ENCODE results near the gene GPR83. TPM values are rescaled to one million over a fixed set of nuclear protein-coding genes. Genes with fewer than 3 reads are reported as not detected.
"Not testable (repeated sequence)": the region's sequence is repeated elsewhere in the genome, so short reads cannot be mapped to it uniquely, and the experiment has no call there.

The GPR83 gene
- total RNA-seq, 1 experiment from 2014 or later, result 0.02 TPM

GRCh38 chr11:94376841-94377240 lies 24.4 kb downstream of the GPR83 start:
- DNase-seq (ENCODE audit: extremely low read depth, low read depth), result no peak

GRCh38 chr11:94370576-94370975 lies 30.6 kb downstream of the GPR83 start:
- DNase-seq (ENCODE audit: extremely low read depth, low read depth), result not testable (repeated sequence)

- not testable (repeated sequence) for DNase-seq (ENCODE audit: extremely low read depth, low read depth)
Observed at GRCh38 chr11:94350850-94351563, 50.2 kb downstream of the GPR83 start.

GRCh38 chr11:94346311-94346710 lies 54.9 kb downstream of the GPR83 start:
- DNase-seq (ENCODE audit: extremely low read depth, low read depth), result not testable (repeated sequence)

GRCh38 chr11:94343495-94343894 lies 57.7 kb downstream of the GPR83 start:
- DNase-seq (ENCODE audit: extremely low read depth, low read depth), result no peak

- DNase-seq (ENCODE audit: extremely low read depth, low read depth), result no peak
Observed at GRCh38 chr11:94342250-94342649, 59.0 kb downstream of the GPR83 start.

GRCh38 chr11:94338651-94339050 lies 62.6 kb downstream of the GPR83 start:
- no peak for DNase-seq (ENCODE audit: extremely low read depth, low read depth)

- no peak for DNase-seq (ENCODE audit: extremely low read depth, low read depth)
Observed at GRCh38 chr11:94336033-94336432, 65.2 kb downstream of the GPR83 start.

- DNase-seq (ENCODE audit: extremely low read depth, low read depth), result no peak
Observed at GRCh38 chr11:94332814-94333213, 68.4 kb downstream of the GPR83 start.

GRCh38 chr11:94330789-94331188 lies 70.4 kb downstream of the GPR83 start:
- DNase-seq (ENCODE audit: extremely low read depth, low read depth), result no peak

- DNase-seq (ENCODE audit: extremely low read depth, low read depth), result no peak
Observed at GRCh38 chr11:94329501-94329900, 71.7 kb downstream of the GPR83 start.

GRCh38 chr11:94328587-94329080 lies 72.6 kb downstream of the GPR83 start:
- no peak for DNase-seq (ENCODE audit: extremely low read depth, low read depth)

Other genes with a start within 250 kb of the GPR83 start
- gene IZUMO1R, start 96.8 kb downstream of the GPR83 start, total RNA-seq (2014; rRNA removed; shearing (Covaris generic)), result not detected in 2 replicates
- gene MRE11, start 92.4 kb upstream of the GPR83 start, total RNA-seq (2014; rRNA removed; shearing (Covaris generic)), result 13.7 and 19.4 TPM in 2 replicates
- gene ANKRD49, start 92.6 kb upstream of the GPR83 start, total RNA-seq (2014; rRNA removed; shearing (Covaris generic)), result 13.9 and 16.7 TPM in 2 replicates
- gene C11orf97, start 111.0 kb upstream of the GPR83 start, total RNA-seq (2014; rRNA removed; shearing (Covaris generic)), result not detected in 2 replicates
- 3.2 and 3.5 TPM in 2 replicates for gene FUT4, start 142.5 kb upstream of the GPR83 start, total RNA-seq (2014; rRNA removed; shearing (Covaris generic))
- 0.09 and 0.25 TPM in 2 replicates for gene PIWIL4, start 165.9 kb upstream of the GPR83 start, total RNA-seq (2014; rRNA removed; shearing (Covaris generic))